Psoas muscle (tissue), 8 donors: Measurements from ENCODE around the gene ICAM2. TPM values are rescaled to one million over a fixed set of nuclear protein-coding genes. Genes with fewer than 3 reads are reported as not detected.
"Not testable (repeated sequence)": the region's sequence is repeated elsewhere in the genome, so short reads cannot be mapped to it uniquely, and the experiment has no call there.

Experiments
- ATAC-seq, 4 donors: fragments of 200-7000 bp; cut with Tn5 transposase; one replicate each; pipeline ENCODE4 v1.9.1; 2020; ENCODE audit warnings: moderate library complexity in 3 of 4, mild to moderate bottlenecking in 2 of 4
- DNase-seq, 2 donors: peaks; one replicate each; pipeline ENCODE4 v3.0.0-alpha.2; 2020
- H3K27ac ChIP-seq: fragments of 200-600 bp; one replicate; pipeline ENCODE4 v1.8.0; 2022
- H3K27me3 ChIP-seq, 3 donors: fragments of 200-600 bp in 1 of 3; one replicate each; pipeline versions ENCODE4 v1.6.1 to v1.8.0; 2013 to 2022; ENCODE audit warnings: low read length in 2 of 3, mild to moderate bottlenecking in 2 of 3, moderate library complexity in 1 of 3; ENCODE audit not compliant: insufficient read depth in 3 of 3
- H3K36me3 ChIP-seq, 2 donors: fragments of 200-600 bp in 1 of 2; one replicate each; pipeline versions ENCODE4 v1.6.1 to v1.8.0; 2013 to 2022; ENCODE audit warnings: low read depth in 1 of 2, mild to moderate bottlenecking in 1 of 2, moderate library complexity in 1 of 2; ENCODE audit not compliant: insufficient read depth in 1 of 2
- H3K4me1 ChIP-seq: fragments of 200-600 bp; one replicate; pipeline ENCODE4 v1.8.0; 2022
- H3K4me3 ChIP-seq: fragments of 200-600 bp; one replicate; pipeline ENCODE4 v1.8.0; 2022; ENCODE audit warnings: mild to moderate bottlenecking
- H3K9me3 ChIP-seq: fragments of 200-600 bp; one replicate; pipeline ENCODE4 v1.8.0; 2022
- CTCF ChIP-seq: fragments of 200-600 bp; IDR thresholded peaks from one replicate; pipeline ENCODE4 v1.8.0; 2022; ENCODE audit warnings: antibody characterized with exemption
- WGBS, 3 donors: extraction: QIAGEN DNeasy Blood & Tissue Kit; methylation state at CpG; one replicate each; pipeline versions ENCODE4 v1.1.6 to v1.1.7; 2013; 5-methylcytosine and 5-hydroxymethylcytosine counted together
- intact Hi-C, 2 donors: fragments of 100-400 bp; cut with DNase I; formaldehyde crosslinking; loops; one replicate each; pipeline versions ENCODE4 v1.11.0 to v1.14.2; 2022
- polyA plus RNA-seq, 3 donors: library from polyadenylated mRNA; stranded (reverse); fragments of 200-250 nt; gene quantifications; one replicate each; pipeline ENCODE4 v1.2.3, GENCODE V29; 2013
- total RNA-seq, 4 donors: library from RNA; stranded (reverse); fragmentation: NEBNext Ultra II Directional in 2 of 4; extraction: Animal tissue kit (Norgen Biotek cat#: 25700) in 2 of 4; gene quantifications; one replicate each; pipeline versions ENCODE4 v1.2.1 to v1.2.4, GENCODE V29; 2021 to 2023
- donor health status: healthy with polysubstance abuse.
- donor health status: DM: no; HTN: no; CAD: no; lungs with moderate emphysema.
- donor health status: Bipolar disorder and iron deficiency.
- donor health status: healthy.
- donor health status: DM: yes; HTN: yes; CAD: no.
- donor health status: DM: no; HTN: no; CAD: no.
- donor health status: DM: no; HTN: no; CAD: no.
- donor health status: DM: yes; HTN: yes; CAD: no.

Gene ICAM2
- total and polyA plus RNA-seq, 7 donors: 20.4 to 50.0 (median 27.0) TPM

GRCh38 chr17:64008346-64008745, 12.1 kb downstream of the ICAM2 start:
- Histone ChIP-seq H3K4me1 (peaks cover 19% of the 10 kb centered on the region), H3K9me3 (no peaks in the 10 kb centered on the region), H3K27ac (peak overlapping the region; percentile 21), H3K36me3 (no peaks in the 10 kb centered on the region), H3K4me3 (no peak overlapping the region), H3K27me3 (no peaks in the 10 kb centered on the region)
- intact Hi-C loops: no loop called here
- no peak for ATAC-seq
- no peak for TF ChIP-seq CTCF
- DNase-seq: no peak
- WGBS, 3 donors: 74 to 78% (median 74%) methylated on average over 5 of the region's 5 CpGs

- 60 to 83% (median 64%) methylated on average over 5 of the region's 5 CpGs for WGBS, 3 donors
- TF ChIP-seq CTCF: no peak
- ATAC-seq (no peak), DNase-seq (no peak)
- no peak overlapping the region for H3K4me3 ChIP-seq
- intact Hi-C loops: no loop called here
- H3K36me3 ChIP-seq: no peaks in the 10 kb centered on the region
- peaks cover 19% of the 10 kb centered on the region for H3K4me1 ChIP-seq
- peak overlapping the region; percentile 21 for H3K27ac ChIP-seq
- H3K9me3 ChIP-seq: no peaks in the 10 kb centered on the region
- no peaks in the 10 kb centered on the region for H3K27me3 ChIP-seq
These were observed 12.6 kb downstream of the ICAM2 start for GRCh38 chr17:64007838-64008282.

- H3K4me1 ChIP-seq: peaks cover 19% of the 10 kb centered on the region
- H3K9me3 ChIP-seq, intact Hi-C loops, H3K27me3 ChIP-seq, H3K4me3 ChIP-seq, DNase-seq, ATAC-seq, H3K36me3 ChIP-seq: not testable (repeated sequence)
- H3K27ac ChIP-seq: peak overlapping the region; percentile 23
- 79 to 82% (median 80%) methylated on average over 5 of the region's 5 CpGs for WGBS, 3 donors
These were observed 13.2 kb downstream of the ICAM2 start for GRCh38 chr17:64007089-64007837.

GRCh38 chr17:64006361-64007088, 13.9 kb downstream of the ICAM2 start:
- ATAC-seq: peak; percentile 51 to 70 (median 58)
- no peaks in the 10 kb centered on the region for H3K9me3 ChIP-seq
- no peaks in the 10 kb centered on the region for H3K36me3 ChIP-seq
- no peaks in the 10 kb centered on the region for H3K27me3 ChIP-seq
- peaks cover 19% of the 10 kb centered on the region for H3K4me1 ChIP-seq
- WGBS, 3 donors: 65 to 77% (median 67%) methylated on average over 13 of the region's 13 CpGs
- DNase-seq: peak; percentile 61 to 81
- intact Hi-C loops: no loop called here
- peak overlapping the region; percentile 69 for H3K27ac ChIP-seq
- no peak for TF ChIP-seq CTCF
- peak overlapping the region; percentile 58 for H3K4me3 ChIP-seq

GRCh38 chr17:64005734-64006167, 14.7 kb downstream of the ICAM2 start:
- peak in 1 of 4 donors; percentile 12 for ATAC-seq
- WGBS, 3 donors: 40 to 44% (median 42%) methylated on average over 6 of the region's 6 CpGs

More at GRCh38 chr17:64005734-64006167, 14.7 kb downstream of the ICAM2 start:
- peak in 1 of 2 donors; percentile 60 for DNase-seq
- Histone ChIP-seq H3K4me1 (peaks cover 19% of the 10 kb centered on the region), H3K36me3 (no peaks in the 10 kb centered on the region), H3K27ac (no peak overlapping the region), H3K27me3 (no peaks in the 10 kb centered on the region), H3K9me3 (no peaks in the 10 kb centered on the region), H3K4me3 (peak overlapping the region; percentile 58)
- intact Hi-C loops: no loop called here
- TF ChIP-seq CTCF: no peak
